Lung (tissue), 12 donors: ENCODE results near the gene CHDH. TPM values are rescaled to one million over a fixed set of nuclear protein-coding genes. Genes with fewer than 3 reads are reported as not detected.

Experiments
- ATAC-seq: fragments of 200-7000 bp; cut with Tn5 transposase; one replicate; pipeline ENCODE4 v1.9.1; 2020; ENCODE audit warnings: moderate number of reproducible peaks; ENCODE audit not compliant: insufficient read depth, low FRiP score
- DNase-seq, 3 donors: peaks; one replicate each; pipeline ENCODE4 v3.0.0-alpha.2; 2013 to 2017
- H3K27ac ChIP-seq, 2 donors: one replicate each; pipeline ENCODE4 v1.5.1; 2013; ENCODE audit warnings: mild to moderate bottlenecking in 2 of 2, moderate library complexity in 2 of 2, control low read depth in 1 of 2, inconsistent platforms in 1 of 2, low read depth in 1 of 2, low read length in 1 of 2
- H3K27me3 ChIP-seq, 3 donors: one replicate each; pipeline ENCODE4 v1.5.1; 2013; ENCODE audit warnings: low read length in 2 of 3; ENCODE audit not compliant: control insufficient read depth in 3 of 3, insufficient read depth in 3 of 3
- H3K36me3 ChIP-seq, 4 donors: one replicate each; pipeline ENCODE4 v1.5.1; 2013; ENCODE audit warnings: low read length in 4 of 4, mild to moderate bottlenecking in 1 of 4, moderate library complexity in 1 of 4; ENCODE audit not compliant: control insufficient read depth in 4 of 4, insufficient read depth in 4 of 4
- H3K4me1 ChIP-seq, 5 donors: one replicate each; pipeline ENCODE4 v1.5.1; 2013; ENCODE audit warnings: low read length in 5 of 5, mild to moderate bottlenecking in 2 of 5, moderate library complexity in 1 of 5; ENCODE audit not compliant: control insufficient read depth in 5 of 5, insufficient read depth in 5 of 5
- H3K4me3 ChIP-seq: one replicate; pipeline ENCODE4 v1.5.1; 2013; ENCODE audit warnings: mild to moderate bottlenecking, control low read depth, moderate library complexity
- H3K9ac ChIP-seq, 2 donors: one replicate each; pipeline ENCODE4 v1.5.1; 2013; ENCODE audit warnings: low read length in 2 of 2, control low read depth in 1 of 2; ENCODE audit not compliant: insufficient read depth in 1 of 2
- H3K9me3 ChIP-seq, 4 donors: one replicate each; pipeline ENCODE4 v1.5.1; 2013; ENCODE audit warnings: low read length in 3 of 4, mild to moderate bottlenecking in 1 of 4, moderate library complexity in 1 of 4; ENCODE audit not compliant: control insufficient read depth in 4 of 4, insufficient read depth in 3 of 4
- CTCF ChIP-seq: IDR thresholded peaks from 2 replicates; pipeline ENCODE4 v1.5.1; 2012; ENCODE audit warnings: mild to moderate bottlenecking; ENCODE audit errors: control extremely low read depth, extremely low read depth
- WGBS, 2 donors: extraction: QIAGEN DNeasy Blood & Tissue Kit; methylation state at CpG; one replicate each; pipeline ENCODE4 v1.1.7; 2013; 5-methylcytosine and 5-hydroxymethylcytosine counted together
- polyA plus RNA-seq, 2 donors: library from polyadenylated mRNA; stranded (reverse); fragments of 200-250 nt; gene quantifications; one replicate each; pipeline ENCODE4 v1.2.1, GENCODE V29; 2013
- total RNA-seq, 2 donors: library from RNA; depleted of rRNA in 1 of 2; stranded (reverse); fragments of >200 nt in 1 of 2; gene quantifications; one replicate each; pipeline ENCODE4 v1.2.1, GENCODE V29; 2014 to 2021
- donor health status: control.
- donor health status: control.
- donor health status: Bipolar disorder and iron deficiency.
- donor health status: healthy.
- donor health status: DM: yes; HTN: yes; CAD: no.

CHDH gene
- total and polyA plus RNA-seq, 4 donors: 1.5 to 10.9 (median 2.8) TPM

- no peak for DNase-seq
- Histone ChIP-seq H3K36me3 (peaks cover 0 to 31% (median 19%) of the 10 kb centered on the region in 4 donors), H3K27ac (no peak overlapping the region), H3K4me3 (no peak overlapping the region), H3K9me3 (no peaks in the 10 kb centered on the region), H3K27me3 (no peaks in the 10 kb centered on the region), H3K4me1 (no peaks in the 10 kb centered on the region), H3K9ac (no peak overlapping the region)
- ATAC-seq: no peak
- no peak for TF ChIP-seq CTCF
- WGBS, 2 donors: 67% methylated on average over 17 of the region's 17 CpGs
These were observed 28.4 kb downstream of the CHDH start for GRCh38 chr3:53817809-53818208.

GRCh38 chr3:53817211-53817610, 29.0 kb downstream of the CHDH start:
- ATAC-seq (no peak), DNase-seq (no peak)
- Histone ChIP-seq H3K27ac (no peak overlapping the region), H3K4me3 (no peak overlapping the region), H3K9ac (no peak overlapping the region), H3K4me1 (no peaks in the 10 kb centered on the region), H3K27me3 (no peaks in the 10 kb centered on the region), H3K9me3 (no peaks in the 10 kb centered on the region), H3K36me3 (peaks cover 0 to 36% (median 18%) of the 10 kb centered on the region in 4 donors)
- WGBS, 2 donors: 72 to 87% methylated on average over 6 of the region's 6 CpGs
- TF ChIP-seq CTCF: no peak

DNA sequence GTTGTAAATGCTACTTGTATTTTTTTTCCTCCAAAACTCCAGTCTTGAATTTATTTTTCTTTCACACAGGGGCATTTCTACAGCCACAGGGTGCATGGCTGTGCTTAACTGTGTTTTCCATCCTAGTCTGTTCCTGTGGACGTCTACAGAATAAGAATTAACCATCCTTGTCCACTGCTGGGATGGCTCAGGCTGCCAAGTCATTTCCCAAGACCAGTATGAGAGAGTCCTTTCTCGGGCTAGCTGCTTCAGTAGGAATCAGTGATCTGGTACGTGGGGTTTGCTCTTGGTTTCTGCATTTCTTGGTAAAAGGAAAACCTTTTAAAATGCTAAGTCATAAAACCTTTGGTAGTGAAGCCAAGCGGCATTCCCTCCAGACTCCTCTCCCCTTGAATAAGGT, 29.8 kb downstream of the CHDH start:
- peaks cover 0 to 36% (median 21%) of the 10 kb centered on the region in 4 donors for H3K36me3 ChIP-seq

More for the DNA sequence above, 29.8 kb downstream of the CHDH start:
- DNase-seq: no peak
- Histone ChIP-seq H3K4me3 (no peak overlapping the region), H3K9ac (no peak overlapping the region), H3K27ac (no peak overlapping the region), H3K27me3 (no peaks in the 10 kb centered on the region), H3K4me1 (no peaks in the 10 kb centered on the region), H3K9me3 (no peaks in the 10 kb centered on the region)
- WGBS, 2 donors: 88% methylated on average over 4 of the region's 4 CpGs
- ATAC-seq: no peak
- no peak for TF ChIP-seq CTCF
